HepG2 (cell line): Measurements from ENCODE around the gene RSL1D1. TPM values are rescaled to one million over a fixed set of nuclear protein-coding genes. Genes with fewer than 3 reads are reported as not detected.
A peak's percentile ranks its signal among the peaks of the same experiment; 100 is the strongest.

Experiments
- ADNP ChIP-seq: sonication (generic); formaldehyde crosslinking; IDR thresholded peaks from 2 replicates; pipeline ENCODE4 v1.4.0; 2020; ENCODE audit warnings: missing genetic modification reagents
- CBX2 ChIP-seq, 2 experiments: fragments of 200-600 bp in 1 of 2; sonication (generic); formaldehyde crosslinking in 1 of 2; IDR thresholded peaks; 2 replicates each; pipeline versions ENCODE4 v1.7.0 to v1.8.1; 2018 to 2022; ENCODE audit warnings: low read depth in 2 of 2, low read length in 1 of 2, mild to moderate bottlenecking in 1 of 2, missing genetic modification reagents in 1 of 2
- CC2D1A ChIP-seq: sonication (generic); formaldehyde crosslinking; IDR thresholded peaks from 2 replicates; pipeline ENCODE4 v1.8.1; 2023; ENCODE audit warnings: mild to moderate bottlenecking, missing genetic modification reagents
- E2F2 ChIP-seq: sonication (generic); formaldehyde crosslinking; IDR thresholded peaks from 2 replicates; pipeline ENCODE4 v1.4.0; 2020; ENCODE audit warnings: missing genetic modification reagents, borderline replicate concordance
- HNF1B ChIP-seq: sonication (generic); formaldehyde crosslinking; IDR thresholded peaks from 2 replicates; pipeline ENCODE4 v1.5.1; 2020; ENCODE audit warnings: mild to moderate bottlenecking, moderate library complexity, missing genetic modification reagents
- IRF1 ChIP-seq: sonication (generic); formaldehyde crosslinking; IDR thresholded peaks from 2 replicates; pipeline ENCODE4 v1.4.0; 2020; ENCODE audit warnings: low read depth, mild to moderate bottlenecking, missing genetic modification reagents
- PBX3 ChIP-seq: sonication (generic); formaldehyde crosslinking; IDR thresholded peaks from 2 replicates; pipeline ENCODE4 v1.8.1; 2023; ENCODE audit warnings: missing genetic modification reagents, inconsistent platforms, borderline replicate concordance
- SAP130 ChIP-seq: IDR thresholded peaks from 2 replicates; pipeline ENCODE4 v1.6.1; 2016; ENCODE audit warnings: low read depth
- SOX5 ChIP-seq: IDR thresholded peaks from 2 replicates; pipeline ENCODE4 v1.6.1; 2016; ENCODE audit warnings: borderline replicate concordance
- THAP9 ChIP-seq: sonication (generic); formaldehyde crosslinking; IDR thresholded peaks from 2 replicates; pipeline ENCODE4; 2020; ENCODE audit warnings: missing genetic modification reagents, mild to moderate bottlenecking, borderline replicate concordance
- ZBTB21 ChIP-seq: sonication (generic); formaldehyde crosslinking; IDR thresholded peaks from 2 replicates; pipeline ENCODE4 v1.4.0; 2020; ENCODE audit warnings: missing genetic modification reagents
- ZFY ChIP-seq: sonication (generic); formaldehyde crosslinking; IDR thresholded peaks from 2 replicates; pipeline ENCODE4 v1.4.0; 2020; ENCODE audit warnings: missing genetic modification reagents
- ZNF101 ChIP-seq: sonication (generic); formaldehyde crosslinking; IDR thresholded peaks from 2 replicates; pipeline ENCODE4 v1.4.0; 2020; ENCODE audit warnings: mild to moderate bottlenecking, low read depth, missing genetic modification reagents, borderline replicate concordance
- ZNF251 ChIP-seq: sonication (generic); formaldehyde crosslinking; IDR thresholded peaks from 2 replicates; pipeline ENCODE4 v1.9.0; 2021; ENCODE audit warnings: mild to moderate bottlenecking, missing genetic modification reagents
- ZNF343 ChIP-seq: sonication (generic); formaldehyde crosslinking; IDR thresholded peaks from 2 replicates; pipeline ENCODE4 v1.4.0; 2020; ENCODE audit warnings: mild to moderate bottlenecking, missing genetic modification reagents
- ZNF557 ChIP-seq: sonication (generic); formaldehyde crosslinking; IDR thresholded peaks from 2 replicates; pipeline ENCODE4 v1.4.0; 2020; ENCODE audit warnings: missing genetic modification reagents
- ZNF614 ChIP-seq: IDR thresholded peaks from 2 replicates; pipeline ENCODE4 v1.6.1; 2018; ENCODE audit warnings: missing biosample characterization, missing genetic modification reagents, inconsistent platforms, borderline replicate concordance
- ZNF660 ChIP-seq: sonication (generic); formaldehyde crosslinking; IDR thresholded peaks from 2 replicates; pipeline ENCODE4 v1.5.1; 2020; ENCODE audit warnings: mild to moderate bottlenecking, low read depth, missing genetic modification reagents, borderline replicate concordance
- ZNF7 ChIP-seq: IDR thresholded peaks from 2 replicates; pipeline ENCODE4 v1.6.1; 2016; ENCODE audit warnings: missing biosample characterization, missing genetic modification reagents
- polyA plus RNA-seq, 8 experiments: library from polyadenylated mRNA; depleted of rRNA in 3 of 8; stranded (reverse) in 7 of 8; unstranded in 1 of 8; fragments of >200 nt; fragmentation: Illumina TruSeq in 4 of 8; extraction: Trizol in 4 of 8; gene quantifications; 2 replicates each; pipeline versions ENCODE4 v1.2.1 to v1.2.3, GENCODE V29; 2011 to 2016; ENCODE audit warnings: low read depth in 4 of 8, missing spikeins in 1 of 8, mixed read lengths in 1 of 8; ENCODE audit not compliant: insufficient read depth in 1 of 8
- total RNA-seq, 5 experiments: library from RNA; depleted of rRNA; stranded (reverse); fragments of >200 nt; fragmentation: Illumina TruSeq; extraction: Trizol; gene quantifications; 2 replicates each; pipeline ENCODE4 v1.2.3, GENCODE V29; 2016; ENCODE audit warnings: low read depth in 1 of 5

Gene RSL1D1
- total and polyA plus RNA-seq, 2 of the 13 experiments (the other 11 are each of a cell fraction or from before 2014, with no cell fraction given) = 187 to 343 TPM

GRCh38 chr16:11796227-11797165 is 54.8 kb downstream of the RSL1D1 start (continued):
- no peak for TF ChIP-seq ZNF614 (CRISPR knock-in tag)
- peak; percentile 47; the same call in 1 of the 2 replicates for TF ChIP-seq THAP9
- no peak for TF ChIP-seq ZNF7
- no peak for TF ChIP-seq HNF1B (CRISPR knock-in tag)
- no peak for TF ChIP-seq ADNP (CRISPR knock-in tag)
- no peak for TF ChIP-seq ZNF343 (CRISPR knock-in tag)
- no peak; the same call in 1 of the 2 replicates for TF ChIP-seq ZBTB21
- TF ChIP-seq SOX5 (CRISPR knock-in tag) = peak; percentile 32; the same call in 1 of the 2 replicates
- TF ChIP-seq ZNF101 (CRISPR knock-in tag) = no peak
- TF ChIP-seq PBX3 (CRISPR knock-in tag) = peak; percentile 44; the same call in 1 of the 2 replicates
- TF ChIP-seq CBX2 (IDR thresholded peaks at IDR 0.05; ENCODE audit: low read depth, low read length) = no peak
- TF ChIP-seq CBX2 (CRISPR knock-in tag; IDR thresholded peaks at IDR 0.05; ENCODE audit: low read depth) = no peak
- no peak for TF ChIP-seq CC2D1A (CRISPR knock-in tag)
- TF ChIP-seq ZNF251 = no peak
- TF ChIP-seq SAP130 = peak; percentile 93
- no peak for TF ChIP-seq E2F2
- peak; percentile 91 for TF ChIP-seq ZFY (CRISPR knock-in tag)
- TF ChIP-seq IRF1 = no peak
- peak; percentile 89; the same call in 1 of the 2 replicates for TF ChIP-seq ZNF660 (CRISPR knock-in tag)
- no peak; the same call in 1 of the 2 replicates for TF ChIP-seq ZNF557 (CRISPR knock-in tag)
- TF ChIP-seq, all 625 proteins: peak for 242
